NCI-H187 (cell line): ENCODE results near the gene MACROD2.
"Not testable (repeated sequence)": the region's sequence is repeated elsewhere in the genome, so short reads cannot be mapped to it uniquely, and the experiment has no call there.

Experiments used
- DNase-seq, 2 experiments: peaks; one replicate each; lab custom pipeline; 2025; lab: John Stamatoyannopoulos, UW

The MACROD2 gene

DNA sequence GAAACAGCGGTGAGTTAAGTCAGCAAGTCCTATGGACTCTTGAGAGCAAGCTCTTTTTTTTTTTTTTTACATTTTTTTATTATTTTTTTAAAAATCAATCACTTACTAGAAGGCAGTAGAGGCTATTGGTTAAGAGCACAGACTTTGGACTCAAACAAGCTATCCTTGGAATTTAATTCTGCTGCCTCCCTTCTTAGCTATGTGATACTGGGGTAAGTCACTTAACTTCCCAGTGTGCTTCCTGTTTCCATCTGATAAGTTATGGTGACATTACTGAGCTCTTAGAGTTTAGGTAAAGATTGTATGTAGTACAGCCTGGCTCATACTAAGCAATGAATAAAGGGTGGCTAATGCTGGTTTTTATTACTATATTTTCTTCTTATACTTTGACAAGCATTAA, 1112.6 kb downstream of the MACROD2 start:
- no peak for DNase-seq

DNA sequence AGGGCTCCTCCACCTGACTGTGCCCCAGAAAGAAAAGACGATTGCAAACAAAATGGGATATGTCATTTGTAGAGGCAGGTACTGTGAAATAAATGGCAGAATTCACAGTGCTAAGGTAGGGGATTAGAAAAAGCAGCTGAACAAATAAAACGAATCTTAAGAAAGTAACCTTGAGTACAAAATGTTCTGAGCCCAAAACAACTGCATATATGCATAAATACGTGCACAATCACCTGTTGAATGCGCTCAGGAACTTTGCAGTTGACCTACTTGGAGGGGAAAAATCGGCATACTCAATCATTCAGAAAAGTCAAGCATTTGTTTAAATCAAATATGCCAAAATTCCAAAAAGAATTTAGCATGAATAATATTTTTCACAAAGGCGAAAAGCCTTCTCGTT, 1114.2 kb downstream of the MACROD2 start:
- no peak for DNase-seq

DNA sequence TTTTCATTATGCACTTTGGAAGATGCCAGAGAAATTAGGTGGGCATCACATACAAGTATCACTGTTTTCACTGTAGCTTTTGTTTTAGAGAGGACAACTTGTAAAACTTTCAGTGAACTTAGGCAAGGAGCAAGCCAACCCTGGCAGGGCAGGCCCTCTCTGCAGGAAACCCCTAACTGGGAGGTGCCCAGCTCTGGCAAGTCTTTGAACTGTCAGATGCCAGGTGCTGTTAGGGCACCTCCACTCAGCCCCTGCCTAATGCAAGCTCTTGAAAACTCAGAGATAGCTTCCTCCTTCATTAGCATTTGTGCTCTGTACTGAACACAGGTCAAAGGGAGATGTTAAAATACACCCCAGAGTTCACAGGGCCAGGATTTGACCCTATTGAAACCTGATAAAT, 1116.3 kb downstream of the MACROD2 start:
- DNase-seq: no peak

DNA sequence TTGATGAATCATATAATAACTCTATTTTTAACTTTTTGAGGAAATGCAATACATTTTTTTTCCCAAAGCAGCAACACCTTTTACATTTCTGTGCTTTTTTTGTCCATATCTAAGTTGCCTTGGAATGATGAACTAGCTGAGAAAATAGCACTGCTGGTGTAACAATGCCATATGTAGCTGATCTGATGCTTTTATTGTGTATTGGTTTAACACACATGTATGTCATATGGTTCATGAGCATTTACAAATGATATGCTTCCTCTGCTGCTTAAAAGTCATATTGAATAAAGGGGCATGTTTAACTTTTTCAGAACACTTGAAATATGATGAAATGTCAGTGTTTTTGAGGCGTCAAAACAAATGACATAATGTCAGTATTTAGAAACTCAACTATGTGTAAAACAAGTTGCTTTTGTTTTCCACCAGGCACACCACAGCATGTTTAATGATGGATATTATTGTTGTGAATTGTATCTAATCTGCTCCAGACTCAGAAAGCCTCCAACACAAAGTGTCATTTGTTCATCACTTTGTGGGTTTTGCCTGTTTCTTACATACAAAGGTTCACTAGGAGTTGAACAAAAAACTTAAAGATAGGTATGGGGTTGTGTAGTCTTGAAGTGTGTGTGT, 1117.9 kb downstream of the MACROD2 start:
- no peak for DNase-seq

DNA sequence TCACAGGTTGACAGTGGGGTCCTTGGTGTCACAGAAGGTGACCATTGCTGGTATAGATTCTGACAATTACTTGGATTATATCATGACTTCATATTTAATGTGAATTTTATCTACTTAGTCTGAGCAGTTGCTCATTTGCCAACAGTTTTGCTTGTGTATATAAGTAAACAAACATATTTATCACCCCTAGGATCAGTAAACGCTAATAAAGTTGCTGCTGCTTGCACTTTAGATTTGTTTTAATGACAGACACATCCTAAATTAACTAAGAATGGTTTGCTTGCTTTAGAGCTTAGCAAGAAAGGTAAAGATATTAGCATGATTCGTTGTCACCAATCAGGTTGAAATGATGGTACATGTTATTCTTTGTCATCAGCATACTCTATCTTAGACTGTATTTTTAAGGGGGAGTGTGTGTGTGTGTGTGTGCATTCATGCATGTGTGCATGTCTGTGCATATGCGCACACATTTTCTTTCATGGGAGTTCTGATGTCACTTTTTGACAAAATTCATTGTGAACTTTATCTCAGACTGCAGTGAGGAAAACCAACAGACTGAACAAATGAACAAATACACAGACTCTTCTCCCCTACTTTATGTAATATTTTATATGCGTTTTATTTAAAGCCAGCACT, 1124.7 kb downstream of the MACROD2 start:
- no peak for DNase-seq

DNA sequence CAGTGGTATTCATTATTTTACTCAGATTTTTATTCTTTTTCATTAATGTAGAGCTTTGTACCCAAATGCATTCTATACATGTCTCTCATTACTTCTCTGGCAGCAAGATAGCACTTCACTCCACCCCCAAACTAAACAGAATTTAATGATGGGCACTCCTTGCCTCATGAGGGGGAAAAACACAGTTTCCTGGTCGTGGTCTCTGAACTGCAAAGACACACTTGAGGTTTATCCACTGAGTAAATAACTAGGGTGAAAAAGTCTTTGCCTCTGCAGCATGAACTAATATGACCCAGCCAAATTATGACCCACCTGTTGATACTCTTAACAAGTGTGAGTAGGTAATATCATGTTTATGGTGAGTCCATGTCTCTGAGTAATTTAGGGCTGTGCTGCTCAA, 1127.3 kb downstream of the MACROD2 start:
- DNase-seq: no peak

DNA sequence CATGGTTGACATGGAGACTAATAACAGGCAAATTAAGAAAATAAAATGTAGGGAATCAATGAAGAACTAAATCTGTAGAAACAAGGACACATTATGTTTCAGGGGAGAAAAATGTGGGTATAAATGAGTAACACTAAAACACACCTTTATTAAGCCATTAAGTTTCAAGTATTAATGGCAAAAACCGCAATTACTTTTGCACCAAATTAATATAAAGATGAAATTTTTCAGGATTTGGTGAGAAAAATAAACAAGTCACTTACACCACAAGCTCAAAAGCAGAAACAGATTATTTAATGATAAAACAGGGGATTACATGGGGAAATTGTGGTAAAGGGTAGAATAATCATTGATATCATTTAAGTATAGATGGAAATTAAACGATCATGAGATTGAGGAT, 1135.9 kb downstream of the MACROD2 start:
- DNase-seq: no peak

DNA sequence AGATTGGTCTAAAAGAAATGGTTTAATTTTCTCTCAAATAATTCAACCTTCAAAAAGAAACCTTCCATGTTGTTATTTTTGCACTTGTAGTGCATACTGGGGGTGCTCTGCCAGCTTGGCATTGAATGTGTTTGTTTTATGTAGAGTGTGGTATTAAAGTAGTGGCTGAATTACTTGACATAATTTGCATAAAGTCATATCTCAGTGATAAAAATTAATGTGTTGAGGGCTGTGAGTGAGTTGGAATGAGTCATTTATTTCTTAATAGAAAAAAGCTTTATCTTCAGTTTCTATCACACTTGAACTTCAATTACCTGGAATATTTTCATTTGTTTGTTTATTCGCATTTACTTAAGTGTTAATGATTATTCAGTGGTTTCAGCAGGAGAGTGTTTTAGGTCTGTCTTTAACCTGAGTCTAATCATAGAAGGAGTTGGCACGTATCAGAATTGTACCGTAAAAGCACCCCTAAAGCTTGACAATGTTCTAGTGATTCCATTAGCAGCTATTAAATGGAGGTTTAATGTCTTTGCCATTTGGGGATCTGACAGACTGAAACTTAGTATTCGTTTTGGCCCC, 1143.3 kb downstream of the MACROD2 start:
- DNase-seq: no peak

DNA sequence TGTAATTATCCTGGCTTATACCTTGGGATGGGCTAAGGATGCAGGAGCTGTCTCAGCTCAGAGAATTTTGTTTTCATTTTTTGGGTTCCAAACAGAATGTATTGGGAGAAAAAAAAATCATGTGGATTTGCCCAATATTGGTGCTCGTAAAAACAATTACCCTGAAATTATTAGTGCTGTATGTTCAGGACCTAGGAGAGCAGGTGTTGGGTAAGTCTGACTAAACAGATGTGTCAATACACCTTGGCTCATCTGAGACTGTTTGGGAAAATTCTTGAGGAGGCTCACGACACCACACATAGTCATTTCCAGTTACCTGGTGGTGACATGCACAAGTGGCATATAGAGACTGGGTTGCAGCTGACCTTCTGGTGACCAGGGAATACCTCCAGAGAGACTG, 1144.2 kb downstream of the MACROD2 start:
- DNase-seq: no peak

DNA sequence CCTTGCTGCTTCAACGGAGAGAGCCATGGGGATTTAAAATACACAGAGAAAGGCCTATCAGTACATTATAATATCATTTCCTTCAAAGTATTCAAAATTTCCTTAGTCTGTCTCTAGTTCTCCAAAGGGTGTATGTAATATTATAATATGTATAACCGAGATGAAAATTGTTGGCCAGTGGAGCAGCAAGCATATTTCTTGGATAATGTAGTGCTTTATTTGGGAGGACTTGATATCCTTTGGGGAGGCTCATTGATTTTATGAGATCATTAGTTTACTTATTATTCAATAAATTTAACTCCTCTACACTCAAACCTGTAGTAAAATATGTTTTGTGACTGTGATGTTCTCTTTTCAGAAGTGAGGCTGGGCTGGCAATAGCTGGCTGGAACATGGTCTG, 1145.0 kb downstream of the MACROD2 start:
- DNase-seq: no peak

DNA sequence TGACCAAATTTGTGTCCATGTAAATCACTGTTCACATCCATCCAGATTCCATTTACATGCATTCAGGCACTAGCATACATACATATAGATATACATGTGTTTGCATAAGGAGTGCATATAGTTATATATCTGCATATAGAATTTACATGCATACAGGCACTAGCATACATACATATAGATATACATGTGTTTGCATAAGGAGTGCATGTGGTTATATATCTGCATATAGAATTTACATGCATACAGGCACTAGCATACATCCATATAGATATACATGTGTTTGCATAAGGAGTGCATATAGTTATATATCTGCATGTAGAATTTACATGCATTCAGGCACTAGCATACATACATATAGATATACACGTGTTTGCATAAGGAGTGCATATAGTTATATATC, 1145.6 kb downstream of the MACROD2 start:
- DNase-seq: not testable (repeated sequence)

DNA sequence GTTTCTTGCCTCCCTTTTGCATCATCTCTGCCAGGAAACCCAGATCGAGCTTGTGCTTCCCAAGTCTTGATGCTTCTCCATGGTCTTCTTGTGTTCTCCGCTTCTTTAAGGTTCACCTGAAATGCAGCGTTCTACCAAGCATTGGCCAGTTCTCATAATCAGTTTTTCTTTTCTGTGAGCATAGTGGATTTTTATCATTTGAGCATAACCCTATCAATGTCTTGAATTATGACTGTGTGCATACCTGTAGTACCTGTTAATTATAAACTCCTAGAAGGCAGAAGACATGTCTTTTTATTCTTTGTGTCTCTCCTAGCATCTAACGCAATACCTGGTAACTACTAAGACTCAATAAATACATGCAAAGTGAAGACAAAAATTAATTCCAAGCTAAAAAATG, 1146.5 kb downstream of the MACROD2 start:
- DNase-seq: no peak

DNA sequence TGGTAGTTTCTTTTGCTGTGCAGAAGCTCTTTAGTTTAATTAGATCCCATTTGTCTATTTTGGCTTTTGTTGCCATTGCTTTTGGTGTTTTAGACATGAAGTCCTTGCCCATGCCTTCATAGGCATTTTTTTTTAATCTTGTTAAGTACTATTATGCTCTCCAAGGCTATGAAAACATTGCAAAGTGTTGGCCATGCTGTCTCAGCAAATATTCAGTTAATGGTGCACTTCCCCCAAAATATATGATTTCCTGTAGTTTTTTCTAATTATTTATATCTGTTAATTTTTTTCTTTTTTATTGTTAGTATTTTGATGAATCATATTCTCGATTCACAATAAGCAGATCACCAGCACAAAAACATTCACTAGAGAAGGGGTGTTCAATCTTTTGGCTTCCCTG, 1148.2 kb downstream of the MACROD2 start:
- no peak for DNase-seq

DNA sequence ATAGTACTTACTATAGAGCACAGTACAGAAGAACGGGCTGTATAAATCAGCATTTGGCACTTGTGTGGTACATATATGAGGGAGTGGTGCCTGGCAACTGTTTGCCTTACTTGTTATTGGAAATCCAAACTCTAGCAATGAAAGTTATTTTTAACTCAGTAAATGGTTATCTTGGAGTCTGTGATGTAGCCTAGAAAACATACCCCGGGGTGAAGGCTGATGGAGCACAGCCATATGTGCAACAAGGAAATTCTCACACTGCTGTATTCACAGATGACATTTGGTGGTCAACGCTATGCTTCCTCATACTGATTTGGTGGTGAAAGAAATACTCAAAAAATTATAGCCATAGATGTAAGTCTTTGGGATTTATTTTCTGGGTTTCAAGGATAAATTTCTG, 1149.6 kb downstream of the MACROD2 start:
- DNase-seq: no peak

DNA sequence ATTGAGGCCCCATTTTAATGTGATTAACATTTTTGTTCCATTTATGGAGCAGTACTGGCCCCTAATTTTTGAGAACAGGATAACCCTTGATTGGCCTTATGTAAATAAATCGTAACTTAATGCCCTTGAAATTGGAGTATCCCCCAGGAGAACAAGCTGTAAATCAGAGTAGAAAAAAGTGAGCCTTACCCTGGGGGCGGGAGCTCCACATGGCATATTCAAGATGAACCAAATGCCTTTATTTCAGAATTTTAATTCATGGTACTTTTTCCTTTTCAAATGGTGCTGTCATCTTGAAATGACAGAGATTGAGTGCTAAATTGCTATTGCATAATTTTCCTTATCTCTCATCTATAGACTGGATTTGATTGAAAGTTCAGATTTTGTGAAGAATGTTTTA, 1151.6 kb downstream of the MACROD2 start:
- no peak for DNase-seq

DNA sequence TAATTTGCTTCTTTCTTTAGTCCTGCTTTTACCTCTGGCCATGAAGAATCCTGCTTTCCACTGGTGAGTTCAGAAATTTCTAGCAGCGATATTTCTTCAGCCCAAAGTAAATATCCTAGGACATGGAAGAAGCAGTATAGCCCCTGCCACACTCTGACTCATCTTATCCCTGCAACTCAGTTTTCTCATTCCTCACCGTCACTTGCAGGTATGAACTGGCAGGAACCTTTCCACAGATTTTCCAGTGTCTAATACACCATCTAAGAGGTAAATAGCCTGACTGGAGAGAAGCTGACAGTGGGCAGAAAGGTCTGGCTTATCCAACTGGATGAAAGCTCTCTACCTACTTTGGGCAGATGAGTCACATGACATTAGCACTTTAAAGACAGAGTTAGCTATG, 1158.8 kb downstream of the MACROD2 start:
- no peak for DNase-seq

DNA sequence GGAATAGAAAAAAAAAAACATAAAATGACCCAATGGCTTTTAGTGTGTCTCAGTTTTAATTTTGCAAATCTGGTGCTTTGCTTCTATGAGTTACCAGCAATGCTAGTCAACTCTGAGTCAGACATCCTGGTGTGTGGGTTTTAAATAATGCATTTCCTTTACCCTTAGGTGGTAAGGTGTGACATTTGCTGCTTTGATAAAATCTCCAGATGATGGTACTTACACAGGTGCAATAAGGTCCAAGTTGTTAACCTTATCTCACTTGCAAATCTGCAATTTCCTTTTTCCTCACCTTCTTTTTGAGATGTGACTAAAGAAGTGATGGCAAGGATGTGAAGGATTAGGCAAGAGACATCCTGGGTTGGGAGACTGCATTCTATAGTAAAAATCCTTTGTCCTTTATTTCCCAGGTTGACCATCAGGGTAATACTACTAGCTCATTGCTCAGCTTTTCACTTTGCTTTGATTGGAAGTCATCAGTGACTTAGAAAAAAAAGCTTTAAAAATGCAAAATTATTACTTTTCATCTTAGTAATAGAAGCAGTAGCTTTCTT, 1160.6 kb downstream of the MACROD2 start:
- DNase-seq: no peak

DNA sequence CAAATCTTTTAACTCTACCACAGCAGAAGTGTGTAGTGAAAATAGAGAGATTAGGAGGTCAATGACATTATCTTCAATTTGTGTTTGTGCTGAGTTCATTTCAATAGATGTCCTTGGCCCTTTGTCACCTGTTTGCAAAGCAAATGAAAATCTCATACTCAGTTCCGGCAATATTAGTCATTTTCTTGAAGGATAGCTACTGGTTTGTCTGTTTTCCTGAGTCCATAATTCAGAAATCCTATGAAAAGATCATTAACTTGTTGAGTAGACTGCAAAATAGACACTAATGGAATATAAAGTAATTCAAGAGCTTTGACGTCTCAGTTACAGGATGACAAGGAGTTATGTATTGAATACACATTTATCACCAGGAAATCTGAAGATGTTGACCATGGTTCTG, 1163.2 kb downstream of the MACROD2 start:
- no peak for DNase-seq

DNA sequence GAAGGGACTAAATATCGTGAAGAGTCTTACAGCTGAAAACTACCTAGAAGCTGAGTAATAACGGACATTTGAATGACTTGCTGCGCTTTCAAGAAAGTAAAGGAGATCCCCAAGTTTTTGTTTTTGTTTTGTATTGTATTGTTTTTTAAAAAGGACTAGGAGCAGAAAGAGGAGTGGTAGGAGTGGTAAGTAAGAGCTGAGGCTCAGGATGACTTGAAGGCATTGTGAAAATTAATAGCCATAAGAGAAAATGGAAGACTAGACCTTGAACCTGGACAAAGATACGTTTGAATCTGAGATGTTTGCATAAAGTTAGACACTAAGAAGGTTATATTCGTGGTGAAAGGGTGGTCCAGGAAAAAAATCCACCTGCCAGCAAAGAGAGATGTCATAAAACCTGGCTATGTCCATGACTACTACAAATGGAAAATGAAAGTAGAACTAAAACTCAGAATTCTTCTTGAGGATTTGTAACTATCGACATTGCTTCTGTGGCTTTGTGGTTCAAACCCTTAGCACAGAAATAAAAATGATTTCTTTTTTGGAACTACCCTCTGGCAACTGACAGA, 1166.8 kb downstream of the MACROD2 start:
- DNase-seq: no peak

DNA sequence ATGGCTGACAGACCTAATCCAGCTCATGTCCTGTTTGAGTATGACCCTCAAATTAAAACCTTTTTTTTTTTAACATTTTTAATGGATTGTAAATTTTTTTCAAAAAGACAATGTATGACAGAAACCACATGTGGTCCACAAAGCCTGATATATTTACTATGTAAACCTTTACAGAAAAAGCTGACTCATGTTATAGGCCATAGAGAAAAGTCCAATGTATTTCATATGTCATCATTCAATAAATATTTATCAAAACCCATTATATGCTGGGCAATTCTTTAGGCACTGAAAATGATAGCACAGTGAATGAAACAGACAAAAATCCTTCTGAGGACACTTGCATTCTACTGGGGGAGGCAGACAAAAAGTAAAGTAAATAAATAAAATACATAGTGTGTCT, 1168.3 kb downstream of the MACROD2 start:
- DNase-seq: no peak

DNA sequence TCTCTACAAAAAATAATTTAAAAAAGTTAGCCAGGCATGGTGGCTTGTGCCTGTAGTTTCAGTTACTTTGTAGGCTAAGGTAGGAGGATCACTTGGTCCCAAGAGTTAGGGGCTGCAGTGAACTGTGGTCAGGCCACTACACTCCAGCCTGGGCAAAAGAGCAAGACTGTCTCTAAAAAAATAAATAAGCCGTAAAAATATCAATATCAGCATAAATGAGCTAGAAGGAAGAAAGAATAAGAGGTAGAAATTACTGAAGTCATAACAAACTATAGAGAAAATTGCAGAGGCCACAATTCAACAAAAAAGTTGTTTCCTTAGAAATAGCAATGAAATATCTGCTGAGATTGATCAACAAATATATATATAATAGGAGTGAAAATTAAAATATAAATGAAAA, 1169.4 kb downstream of the MACROD2 start:
- DNase-seq: no peak

DNA sequence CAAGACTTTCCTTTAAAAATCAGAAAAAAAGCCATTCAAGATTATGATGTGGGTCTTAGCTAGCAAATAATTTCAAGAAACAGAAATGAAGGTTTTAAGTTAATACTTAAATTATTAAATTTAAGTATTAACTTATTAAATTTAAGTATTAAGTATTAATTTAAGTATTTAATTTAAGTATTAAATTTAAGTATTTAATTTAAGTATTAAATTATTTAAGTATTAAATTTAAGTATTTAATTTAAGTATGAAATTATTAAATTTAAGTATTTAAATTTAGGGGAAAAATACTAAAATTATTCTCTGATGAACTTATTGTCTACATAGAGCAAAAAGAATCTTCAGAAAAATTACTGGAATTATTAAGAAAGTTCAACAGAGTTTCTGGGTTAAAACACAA, 1171.4 kb downstream of the MACROD2 start:
- no peak for DNase-seq

DNA sequence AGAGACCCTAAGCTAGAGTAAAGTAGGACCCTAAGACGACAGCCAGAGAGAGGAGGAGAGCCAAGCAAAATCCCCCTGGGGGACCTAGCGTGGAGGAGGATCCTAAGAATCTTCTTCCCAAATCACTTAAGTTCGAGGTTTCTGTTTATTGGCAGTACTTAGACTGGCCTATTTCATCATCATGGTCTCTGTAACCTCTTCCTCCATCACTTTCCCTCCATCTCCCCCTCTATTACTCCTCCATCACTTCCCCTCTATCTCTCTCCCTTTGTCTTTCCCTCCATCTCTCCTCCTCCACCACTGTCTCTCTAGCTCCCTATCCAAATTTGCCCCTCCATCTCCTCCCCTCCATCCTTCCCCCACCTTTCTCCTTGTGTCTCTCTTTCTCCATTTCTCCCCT, 1175.7 kb downstream of the MACROD2 start:
- DNase-seq: no peak
